HG03469 (cell line): ENCODE data around the gene HS3ST3B1.

Source experiments
- ATAC-seq: cut with Tn5 transposase; IDR thresholded peaks from one replicate; pipeline ENCODE4 v1.9.1; 2021; ENCODE audit warnings: mild to moderate bottlenecking, moderate library complexity, moderate number of reproducible peaks; ENCODE audit not compliant: unreplicated experiment

The HS3ST3B1 gene

DNA sequence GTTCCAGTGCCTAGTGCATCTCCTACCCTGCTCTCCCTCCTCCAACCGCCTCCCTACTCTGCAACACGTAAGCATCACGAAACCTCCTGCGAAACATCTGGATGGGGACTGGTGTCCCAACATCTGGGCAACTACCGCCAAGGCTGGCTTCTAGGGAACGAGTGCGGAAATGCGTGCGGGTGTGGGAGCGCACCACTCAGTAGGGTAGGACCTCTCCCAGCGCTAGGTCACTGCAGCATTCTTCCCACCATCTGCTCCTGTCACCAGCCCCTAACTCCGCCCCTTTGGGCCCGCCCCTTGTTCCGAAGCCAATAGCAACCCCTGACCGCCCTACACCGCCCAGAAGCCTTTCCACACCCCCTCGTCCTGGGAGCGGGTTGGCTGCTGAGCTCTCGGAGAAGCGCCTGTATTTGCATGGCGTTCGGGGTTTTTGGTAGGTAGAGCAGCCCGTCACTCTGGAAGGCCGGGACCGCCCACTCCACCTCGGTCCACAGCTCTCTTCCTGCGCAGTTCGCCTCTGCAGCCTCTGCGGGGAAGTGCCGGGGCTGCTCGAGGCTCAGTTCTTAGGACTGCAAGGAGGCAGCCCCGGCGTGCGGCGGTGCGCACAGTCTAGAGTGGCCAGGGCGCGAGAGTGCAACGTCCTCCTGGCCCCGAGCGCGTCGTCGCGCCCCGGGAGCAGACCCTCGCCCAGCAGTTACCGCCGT is at the start of gene HS3ST3B1:
HS3ST3B1 (plus strand) TSS at position 507 of the 704 bp plus-strand sequence. CDS start 438 bp downstream, outside the sequence.
- ATAC-seq = peak; percentile 76

DNA sequence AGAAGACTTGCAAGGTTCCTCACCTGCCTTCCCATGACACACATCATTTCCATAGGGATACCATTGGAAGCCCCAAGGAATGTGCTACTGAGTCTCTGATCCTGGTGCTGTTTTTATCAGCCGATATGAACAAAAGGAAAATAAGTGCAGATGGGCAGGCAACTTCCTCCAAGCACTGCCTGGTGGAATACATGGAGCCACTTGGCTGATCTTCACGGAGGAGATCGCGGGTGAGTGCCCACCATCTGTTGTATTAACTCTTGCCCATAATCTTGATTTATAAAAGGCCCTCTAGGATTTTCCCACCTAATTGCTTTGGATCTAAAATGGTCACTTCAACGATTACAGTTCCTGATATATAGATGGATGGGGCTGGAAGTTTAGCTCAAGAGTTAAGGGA is 39.5 kb upstream of the HS3ST3B1 start:
- no peak for ATAC-seq

DNA sequence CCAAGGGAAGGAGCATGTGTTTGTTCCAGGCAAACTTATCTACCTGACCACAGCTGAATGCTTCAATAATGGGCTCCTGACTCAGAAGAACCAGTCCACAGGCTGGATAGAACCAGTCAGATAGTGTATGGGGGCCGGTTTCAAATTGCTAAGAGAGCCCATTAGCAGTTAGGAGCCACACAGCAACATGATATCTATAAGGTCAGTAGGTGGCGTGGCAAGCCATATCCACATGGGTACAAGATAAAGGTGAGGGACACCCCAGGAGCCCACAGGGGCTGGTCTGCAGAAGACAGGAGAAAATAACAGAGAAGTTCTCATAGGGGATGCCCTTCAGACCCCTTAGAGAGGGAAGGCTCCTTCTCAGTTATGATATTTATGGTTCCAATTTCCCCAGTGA is 32.6 kb upstream of the HS3ST3B1 start:
- no peak for ATAC-seq

- ATAC-seq = no peak
Observed at GRCh38 chr17:14269473-14269872, 31.4 kb upstream of the HS3ST3B1 start.

DNA sequence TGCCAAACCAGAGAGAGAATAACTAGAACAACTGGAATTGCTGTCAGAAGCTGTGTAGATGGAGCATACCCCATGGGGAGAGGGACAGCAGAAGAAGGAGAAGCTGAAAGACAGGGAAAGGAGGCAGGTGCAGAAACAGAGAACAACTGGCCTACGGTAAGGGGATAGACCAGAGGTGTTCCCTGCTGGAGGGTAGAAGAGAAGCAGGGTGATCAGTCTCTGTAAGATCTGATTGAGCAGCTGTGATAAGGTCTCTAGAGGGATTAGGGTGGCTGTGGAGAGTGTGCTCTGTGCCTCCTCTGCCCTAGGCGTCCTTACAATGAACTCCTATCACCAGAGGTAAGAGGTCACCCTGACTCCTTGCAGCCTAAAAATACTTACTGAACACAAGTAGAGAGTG is 30.4 kb upstream of the HS3ST3B1 start:
- ATAC-seq = no peak

DNA sequence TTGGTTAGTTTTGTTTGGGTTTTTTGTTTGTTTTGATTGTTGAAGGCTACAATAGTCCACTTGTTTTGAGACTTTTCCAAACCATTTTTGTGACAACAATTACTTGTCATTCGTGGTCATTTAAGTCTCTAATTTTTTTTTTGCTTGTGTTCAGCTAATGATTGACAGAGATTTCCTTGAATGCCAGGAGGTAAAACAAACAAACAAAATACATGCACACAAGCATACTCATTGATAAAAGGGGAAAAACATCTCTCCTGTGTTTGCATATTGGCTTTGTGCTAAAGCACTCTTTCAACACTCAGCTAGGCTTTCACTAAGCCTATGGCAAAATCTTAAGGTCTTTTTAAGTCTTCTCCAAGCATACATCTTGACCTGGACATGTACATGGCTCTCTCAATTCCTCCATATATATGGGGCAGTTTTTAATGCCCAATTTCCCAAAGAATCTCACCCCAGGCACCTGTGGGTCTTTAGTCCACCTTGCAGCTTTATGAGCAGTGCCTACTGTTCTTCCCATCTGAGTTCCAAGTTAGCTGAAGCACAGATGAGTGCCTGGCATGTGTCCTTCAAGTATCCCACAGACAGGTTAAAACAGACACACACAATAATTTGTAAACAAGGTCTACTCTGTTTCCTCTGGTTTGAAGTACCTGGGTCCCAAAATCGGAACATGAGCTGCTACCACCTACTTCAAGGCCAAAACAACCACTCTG is 24.2 kb upstream of the HS3ST3B1 start:
- no peak for ATAC-seq

- no peak for ATAC-seq
Observed at GRCh38 chr17:14281530-14281929, 19.4 kb upstream of the HS3ST3B1 start.

DNA sequence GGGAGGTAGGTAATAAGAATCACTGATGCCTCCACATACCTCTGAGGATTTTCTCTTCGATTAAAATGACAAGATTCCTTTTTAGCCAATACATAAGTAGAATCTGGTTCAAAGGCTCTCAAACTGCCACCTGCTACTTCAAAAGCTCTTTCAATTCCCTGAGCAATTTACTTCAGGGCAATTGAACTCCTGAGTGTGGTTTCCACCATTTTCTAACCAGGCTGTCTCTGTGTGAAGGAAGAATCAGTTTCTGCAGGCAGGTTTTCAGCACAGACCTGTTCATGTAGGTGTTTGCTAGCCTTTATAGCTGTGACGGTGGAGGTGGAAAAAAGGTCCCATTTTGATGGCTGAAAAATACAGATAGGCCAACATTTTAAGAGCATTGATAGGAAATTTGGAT is 18.2 kb upstream of the HS3ST3B1 start:
- no peak for ATAC-seq

- ATAC-seq = no peak
Observed at GRCh38 chr17:14289162-14289561, 11.7 kb upstream of the HS3ST3B1 start.

DNA sequence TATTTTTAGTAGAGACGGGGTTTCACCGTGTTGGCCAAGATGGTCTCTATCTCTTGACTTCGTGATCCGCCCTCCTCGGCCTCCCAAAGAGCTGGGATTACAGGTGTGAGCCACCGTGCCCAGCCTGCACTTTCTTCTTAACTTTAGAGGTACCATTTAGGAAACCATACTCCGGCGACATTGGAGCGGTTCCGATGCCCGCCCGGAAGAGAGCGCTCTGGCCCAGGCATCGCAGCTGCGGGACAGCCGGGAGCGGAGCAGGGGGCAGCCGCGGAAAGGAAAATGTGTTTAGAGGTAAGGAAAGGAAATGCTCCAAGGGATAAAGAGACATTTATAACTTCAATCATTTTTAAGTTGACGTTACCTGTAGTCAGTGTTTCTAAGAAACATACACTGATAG is 6.0 kb upstream of the HS3ST3B1 start:
- ATAC-seq = no peak

DNA sequence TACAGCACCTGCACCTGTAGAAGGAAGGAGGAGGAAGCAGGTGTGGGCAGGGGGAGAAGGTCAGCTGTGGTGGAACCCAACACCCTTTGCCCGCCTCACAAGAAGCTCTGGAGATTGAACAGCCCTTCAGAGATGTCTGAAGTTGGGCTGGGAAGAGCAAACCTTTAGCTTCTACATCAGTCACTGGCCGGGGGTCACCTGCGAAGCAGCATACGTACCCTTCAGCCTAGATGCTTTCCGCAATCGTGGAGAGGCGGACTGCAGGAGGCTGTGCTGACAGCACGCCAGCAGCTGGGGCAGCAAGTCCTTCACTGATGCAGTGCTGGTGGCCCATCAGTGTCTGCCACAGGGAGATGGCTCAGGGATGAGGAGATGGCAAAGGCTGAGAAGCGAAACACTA is 5.2 kb upstream of the HS3ST3B1 start:
- ATAC-seq = no peak

- ATAC-seq = no peak
Observed at GRCh38 chr17:14296166-14296910, 4.5 kb upstream of the HS3ST3B1 start.

DNA sequence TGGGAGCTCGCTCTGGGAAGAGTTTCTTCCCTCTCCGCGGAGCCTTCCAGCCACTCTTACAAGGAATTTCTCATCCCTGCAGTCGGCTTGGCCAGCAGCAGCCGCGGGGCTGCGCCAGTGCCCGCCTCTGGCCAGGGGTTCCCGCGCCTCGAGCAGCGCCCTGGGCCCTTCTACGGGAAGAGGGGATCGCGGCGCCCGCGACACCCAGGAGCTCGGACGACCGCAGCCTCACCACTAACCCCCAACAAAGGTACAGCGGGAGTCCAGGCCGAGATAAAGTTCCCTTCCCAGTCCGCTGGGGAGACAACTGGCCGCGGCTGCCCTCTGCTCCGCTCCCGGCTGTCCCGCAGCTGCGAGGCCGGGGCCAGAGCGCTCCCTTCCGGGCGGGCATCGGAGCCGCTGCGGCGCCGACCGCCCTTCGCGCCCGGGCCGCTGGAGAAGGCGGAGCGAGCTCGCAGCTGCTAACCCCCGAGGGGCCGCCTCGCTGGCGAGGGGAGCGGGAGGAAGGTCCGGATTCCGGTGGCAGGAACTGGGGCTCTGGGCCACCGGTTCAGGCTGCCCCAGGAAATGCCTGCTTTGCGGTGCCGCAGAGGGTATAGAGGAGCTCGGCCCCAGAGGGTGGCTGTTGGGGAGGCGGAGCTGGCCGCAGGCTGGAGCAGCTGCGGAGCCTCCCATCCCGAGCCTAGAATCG is 3.6 kb upstream of the HS3ST3B1 start:
- ATAC-seq = no peak

- no peak for ATAC-seq
Observed at GRCh38 chr17:14298221-14298946, 2.5 kb upstream of the HS3ST3B1 start.

DNA sequence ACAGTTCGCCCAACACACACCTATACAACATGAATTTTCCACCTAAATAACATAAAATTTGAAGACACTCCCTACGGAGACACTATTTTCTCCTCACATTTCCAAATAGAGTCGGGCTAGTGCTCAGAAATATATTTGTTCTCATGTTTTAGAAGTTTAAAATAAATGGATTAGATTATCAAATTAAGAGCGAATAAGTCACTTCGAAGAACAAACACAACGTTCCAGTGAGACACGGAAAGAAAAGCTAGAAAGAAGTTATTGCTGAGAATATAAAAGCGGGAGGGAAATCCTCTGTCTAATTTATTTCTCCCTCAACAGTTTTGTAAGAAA is 2.0 kb upstream of the HS3ST3B1 start:
- ATAC-seq = no peak

GRCh38 chr17:14299280-14300141 is 1.4 kb upstream of the HS3ST3B1 start:
- no peak for ATAC-seq

DNA sequence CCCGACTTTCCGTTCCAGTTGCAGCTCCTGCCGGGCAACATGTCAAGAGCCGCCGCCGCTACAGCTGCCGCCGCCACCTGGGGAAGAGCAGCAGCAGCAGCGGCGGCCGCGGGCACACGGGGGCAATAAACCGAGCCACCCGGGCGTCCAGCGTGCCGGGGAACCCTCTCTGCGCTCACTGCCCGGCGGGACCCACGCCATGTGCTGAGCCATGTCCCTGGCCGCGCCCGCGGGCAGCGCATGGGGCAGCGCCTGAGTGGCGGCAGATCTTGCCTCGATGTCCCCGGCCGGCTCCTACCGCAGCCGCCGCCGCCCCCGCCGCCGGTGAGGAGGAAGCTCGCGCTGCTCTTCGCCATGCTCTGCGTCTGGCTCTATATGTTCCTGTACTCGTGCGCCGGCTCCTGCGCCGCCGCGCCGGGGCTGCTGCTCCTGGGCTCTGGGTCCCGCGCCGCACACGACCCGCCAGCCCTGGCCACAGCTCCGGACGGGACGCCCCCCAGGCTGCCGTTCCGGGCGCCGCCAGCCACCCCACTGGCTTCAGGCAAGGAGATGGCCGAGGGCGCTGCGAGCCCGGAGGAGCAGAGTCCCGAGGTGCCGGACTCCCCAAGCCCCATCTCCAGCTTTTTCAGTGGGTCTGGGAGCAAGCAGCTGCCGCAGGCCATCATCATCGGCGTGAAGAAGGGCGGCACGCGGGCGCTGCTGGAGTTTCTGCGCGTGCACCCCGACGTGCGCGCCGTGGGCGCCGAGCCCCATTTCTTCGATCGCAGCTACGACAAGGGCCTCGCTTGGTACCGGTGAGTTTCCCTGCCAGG is 604 bp downstream of the HS3ST3B1 start:
- peak; percentile 1 for ATAC-seq

- ATAC-seq = no peak
Observed at GRCh38 chr17:14302091-14302430, 1.2 kb downstream of the HS3ST3B1 start.
